Neural progenitor cell (in vitro differentiated cells): Measurements from ENCODE around the gene KRT8.

Experiments used
- EZH2 ChIP-seq: fragments of 200-600 bp; sonication (generic); IDR thresholded peaks from 2 replicates; pipeline ENCODE4 v1.6.1; 2017; ENCODE audit warnings: antibody characterized with exemption, mild to moderate bottlenecking, moderate library complexity
- EZH2phosphoT487 ChIP-seq: fragments of 200-600 bp; sonication (generic); IDR thresholded peaks from 2 replicates; pipeline ENCODE4 v1.6.1; 2017; ENCODE audit warnings: antibody characterized with exemption
- TF ChIP-seq, protein P1 (sequence below): fragments of 200-600 bp; sonication (generic); IDR thresholded peaks from 2 replicates; pipeline ENCODE4 v1.5.1; 2017; ENCODE audit warnings: antibody characterized with exemption, mild to moderate bottlenecking

DNA sequence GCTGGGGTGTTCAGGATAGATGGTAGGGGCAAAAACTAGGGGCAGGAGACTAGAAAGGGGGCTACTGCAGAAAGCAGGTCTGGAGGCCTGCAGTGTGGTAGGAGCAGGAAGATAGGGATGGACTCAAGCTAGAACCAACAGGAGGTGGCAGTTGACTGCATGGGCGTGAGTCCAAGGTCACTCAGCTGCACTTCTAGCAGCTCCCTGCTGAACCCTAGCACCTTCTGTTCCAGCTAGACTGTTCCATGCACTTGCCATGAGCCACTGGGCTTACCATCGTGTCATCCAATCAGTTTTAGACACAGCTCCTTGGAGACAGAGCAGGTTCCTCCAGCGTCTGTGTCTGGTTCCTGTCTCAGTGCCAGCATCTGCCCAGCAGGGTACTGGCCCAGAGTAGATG is 11.3 kb upstream of the KRT8 start:
- TF ChIP-seq, protein P1, sequence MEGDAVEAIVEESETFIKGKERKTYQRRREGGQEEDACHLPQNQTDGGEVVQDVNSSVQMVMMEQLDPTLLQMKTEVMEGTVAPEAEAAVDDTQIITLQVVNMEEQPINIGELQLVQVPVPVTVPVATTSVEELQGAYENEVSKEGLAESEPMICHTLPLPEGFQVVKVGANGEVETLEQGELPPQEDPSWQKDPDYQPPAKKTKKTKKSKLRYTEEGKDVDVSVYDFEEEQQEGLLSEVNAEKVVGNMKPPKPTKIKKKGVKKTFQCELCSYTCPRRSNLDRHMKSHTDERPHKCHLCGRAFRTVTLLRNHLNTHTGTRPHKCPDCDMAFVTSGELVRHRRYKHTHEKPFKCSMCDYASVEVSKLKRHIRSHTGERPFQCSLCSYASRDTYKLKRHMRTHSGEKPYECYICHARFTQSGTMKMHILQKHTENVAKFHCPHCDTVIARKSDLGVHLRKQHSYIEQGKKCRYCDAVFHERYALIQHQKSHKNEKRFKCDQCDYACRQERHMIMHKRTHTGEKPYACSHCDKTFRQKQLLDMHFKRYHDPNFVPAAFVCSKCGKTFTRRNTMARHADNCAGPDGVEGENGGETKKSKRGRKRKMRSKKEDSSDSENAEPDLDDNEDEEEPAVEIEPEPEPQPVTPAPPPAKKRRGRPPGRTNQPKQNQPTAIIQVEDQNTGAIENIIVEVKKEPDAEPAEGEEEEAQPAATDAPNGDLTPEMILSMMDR = no peak
- TF ChIP-seq EZH2 = no peak
- no peak for TF ChIP-seq EZH2phosphoT487
